BJ (cell line): ENCODE data around the gene HS3ST2. TPM values are rescaled to one million over a fixed set of nuclear protein-coding genes. Genes with fewer than 3 reads are reported as not detected.

Experiments
- CTCF ChIA-PET: fragments of 350-600 bp; formaldehyde crosslinking; extraction: SDS; loops from one replicate; lab custom pipeline; 2021; ENCODE audit warnings: antibody characterized with exemption, inconsistent platforms; lab: Yijun Ruan, JAX
- POLR2A ChIA-PET: fragments of 300-600 bp; sonication (Branson Sonifier 250); formaldehyde crosslinking; extraction: SDS; loops from one replicate; lab custom pipeline; 2021; ENCODE audit warnings: antibody characterized with exemption; lab: Charles Lee
- DNase-seq: peaks from one replicate; pipeline ENCODE4 v3.0.0-alpha.2; 2011; ENCODE audit warnings: low read depth
- H3K27me3 ChIP-seq: 2 replicates; pipeline ENCODE4 v1.6.0; 2011; ENCODE audit warnings: low read length; ENCODE audit not compliant: control insufficient read depth, insufficient read depth
- H3K36me3 ChIP-seq: 2 replicates; pipeline ENCODE4 v1.5.1; 2011; ENCODE audit warnings: low read length; ENCODE audit not compliant: control insufficient read depth, insufficient read depth
- H3K4me3 ChIP-seq: 2 replicates; pipeline ENCODE4 v1.5.1; 2011; ENCODE audit warnings: low read depth, mild to moderate bottlenecking, control low read depth, low read length
- polyA plus RNA-seq: library from polyadenylated mRNA; depleted of rRNA; stranded (reverse); fragments of >200 nt; gene quantifications from 2 replicates; pipeline ENCODE4 v1.2.3, GENCODE V29; 2011
- TF ChIP-seq, protein P1 (sequence below): IDR thresholded peaks from 2 replicates; pipeline ENCODE4 v1.5.1; 2011; ENCODE audit warnings: low read depth, mild to moderate bottlenecking, control low read depth, inconsistent platforms, low read length, moderate library complexity; ENCODE audit not compliant: insufficient read depth

Gene HS3ST2
- polyA plus RNA-seq, 1 experiment = not detected

DNA sequence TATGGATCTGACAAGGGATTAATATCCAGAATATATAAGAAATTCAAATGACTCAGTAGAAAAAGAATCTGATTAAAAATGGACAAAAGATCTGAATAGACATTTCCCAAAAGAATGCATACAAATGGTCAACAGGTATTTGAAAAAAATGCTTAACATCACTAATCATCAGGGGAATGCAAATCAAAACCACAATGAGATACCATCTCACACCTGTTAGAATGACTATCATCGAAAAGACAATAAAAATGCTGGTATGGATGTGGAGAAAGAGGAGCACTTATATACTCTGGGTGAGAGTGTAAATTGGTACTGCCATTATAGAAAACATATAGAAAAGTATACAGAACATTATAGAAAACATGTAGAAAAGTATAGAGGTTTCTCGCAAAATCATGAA lies 16.4 kb upstream of the HS3ST2 start:
- POLR2A ChIA-PET = no interaction called here

DNA sequence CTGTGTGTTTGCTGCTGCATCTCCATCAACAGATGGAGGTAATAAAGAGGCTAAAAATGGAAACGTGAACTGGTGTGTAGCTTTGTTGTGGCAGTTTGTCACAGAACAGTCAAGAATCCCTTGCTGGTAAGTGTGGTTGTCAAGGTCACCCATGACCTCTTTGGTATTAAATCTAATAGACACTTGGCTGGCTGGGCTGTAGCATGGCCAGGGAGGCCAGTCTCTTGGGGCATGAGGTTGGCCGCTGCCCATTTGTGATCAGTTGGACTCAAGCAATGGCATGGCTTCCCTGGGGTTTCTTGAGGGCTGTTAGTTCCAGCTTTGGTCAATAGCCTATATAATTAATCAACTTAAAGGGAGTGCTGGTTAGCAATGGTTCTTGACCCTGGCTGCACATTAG lies 14.8 kb upstream of the HS3ST2 start:
- CTCF ChIA-PET = interaction anchor here (1.3 kb wide), 1 partner anchor 9 kb away, joined by 3 read pairs; no protein-coding TSS in a partner anchor
- TF ChIP-seq, protein P1, sequence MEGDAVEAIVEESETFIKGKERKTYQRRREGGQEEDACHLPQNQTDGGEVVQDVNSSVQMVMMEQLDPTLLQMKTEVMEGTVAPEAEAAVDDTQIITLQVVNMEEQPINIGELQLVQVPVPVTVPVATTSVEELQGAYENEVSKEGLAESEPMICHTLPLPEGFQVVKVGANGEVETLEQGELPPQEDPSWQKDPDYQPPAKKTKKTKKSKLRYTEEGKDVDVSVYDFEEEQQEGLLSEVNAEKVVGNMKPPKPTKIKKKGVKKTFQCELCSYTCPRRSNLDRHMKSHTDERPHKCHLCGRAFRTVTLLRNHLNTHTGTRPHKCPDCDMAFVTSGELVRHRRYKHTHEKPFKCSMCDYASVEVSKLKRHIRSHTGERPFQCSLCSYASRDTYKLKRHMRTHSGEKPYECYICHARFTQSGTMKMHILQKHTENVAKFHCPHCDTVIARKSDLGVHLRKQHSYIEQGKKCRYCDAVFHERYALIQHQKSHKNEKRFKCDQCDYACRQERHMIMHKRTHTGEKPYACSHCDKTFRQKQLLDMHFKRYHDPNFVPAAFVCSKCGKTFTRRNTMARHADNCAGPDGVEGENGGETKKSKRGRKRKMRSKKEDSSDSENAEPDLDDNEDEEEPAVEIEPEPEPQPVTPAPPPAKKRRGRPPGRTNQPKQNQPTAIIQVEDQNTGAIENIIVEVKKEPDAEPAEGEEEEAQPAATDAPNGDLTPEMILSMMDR = no peak
- POLR2A ChIA-PET = no interaction called here
- Histone ChIP-seq H3K4me3 (no peak overlapping the region), H3K27me3 (no peaks in the 10 kb centered on the region; the same call in none of the 2 replicates), H3K36me3 (no peaks in the 10 kb centered on the region)
- DNase-seq = no peak

More for the DNA sequence above, 16.4 kb upstream of the HS3ST2 start:
- H3K36me3 ChIP-seq = no peaks in the 10 kb centered on the region
- TF ChIP-seq, protein P1 = no peak
- no peaks in the 10 kb centered on the region; the same call in 1 of the 2 replicates for H3K27me3 ChIP-seq
- DNase-seq = no peak
- CTCF ChIA-PET = interaction anchor here (0.5 kb wide), 1 partner anchor 126 kb away, joined by 5 read pairs; no protein-coding TSS in a partner anchor
- no peak overlapping the region for H3K4me3 ChIP-seq

DNA sequence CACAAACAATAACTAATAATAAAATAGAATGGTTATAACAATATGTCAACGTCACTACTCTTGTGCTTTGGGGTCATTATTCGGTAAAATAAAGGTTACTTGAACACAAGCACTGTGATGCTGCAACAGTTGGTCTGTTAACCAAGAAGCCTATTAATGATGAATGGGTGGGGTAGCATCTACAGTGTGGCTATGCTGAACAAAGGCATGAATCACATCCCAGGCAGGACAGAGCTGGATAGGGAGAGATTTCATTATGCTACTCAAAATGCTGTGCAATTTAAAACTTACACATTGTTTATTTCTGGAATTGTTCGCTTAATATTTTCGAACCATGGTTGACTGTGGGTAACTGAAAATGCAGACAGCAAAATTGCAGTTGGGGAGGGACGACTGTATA lies 9.1 kb upstream of the HS3ST2 start:
- ChIA-PET POLR2A (no interaction called here), CTCF (no interaction called here)
- Histone ChIP-seq H3K36me3 (no peaks in the 10 kb centered on the region), H3K27me3 (no peaks in the 10 kb centered on the region; the same call in 1 of the 2 replicates), H3K4me3 (no peak overlapping the region)
- no peak for DNase-seq
- TF ChIP-seq, protein P1 = no peak

GRCh38 chr16:22805326-22805725 lies 8.6 kb upstream of the HS3ST2 start:
- DNase-seq = no peak
- Histone ChIP-seq H3K4me3 (no peak overlapping the region), H3K36me3 (no peaks in the 10 kb centered on the region), H3K27me3 (no peaks in the 10 kb centered on the region; the same call in 1 of the 2 replicates)
- POLR2A ChIA-PET = no interaction called here
- CTCF ChIA-PET = no interaction called here
- TF ChIP-seq, protein P1 = no peak

GRCh38 chr16:22806811-22807210 lies 7.2 kb upstream of the HS3ST2 start:
- POLR2A ChIA-PET = no interaction called here
- Histone ChIP-seq H3K27me3 (no peaks in the 10 kb centered on the region; the same call in 1 of the 2 replicates), H3K36me3 (no peaks in the 10 kb centered on the region), H3K4me3 (no peak overlapping the region)
- no peak for DNase-seq
- CTCF ChIA-PET = no interaction called here
- TF ChIP-seq, protein P1 = no peak
